ENCODE measurements around the gene ASXL3. TPM values are rescaled to one million over a fixed set of nuclear protein-coding genes. Genes with fewer than 3 reads are reported as not detected.

ASXL3 gene
- total RNA-seq, 4 donors from 2014 or later = 8.3 to 25.3 (median 20.3) TPM

- 0 to 33% methylated on average over 1 of the region's 1 CpG for WGBS, 2 donors
- Histone ChIP-seq H3K36me3 (no peaks in the 10 kb centered on the region), H3K9me3 (no peaks in the 10 kb centered on the region), H3K4me3 (replicated peaks in 1 of 3) (no peak overlapping the region), H3K4me1 (no peaks in the 10 kb centered on the region), H3K27me3 (no peaks in the 10 kb centered on the region), H3K27ac (no peak overlapping the region)
- TF ChIP-seq, protein P1, sequence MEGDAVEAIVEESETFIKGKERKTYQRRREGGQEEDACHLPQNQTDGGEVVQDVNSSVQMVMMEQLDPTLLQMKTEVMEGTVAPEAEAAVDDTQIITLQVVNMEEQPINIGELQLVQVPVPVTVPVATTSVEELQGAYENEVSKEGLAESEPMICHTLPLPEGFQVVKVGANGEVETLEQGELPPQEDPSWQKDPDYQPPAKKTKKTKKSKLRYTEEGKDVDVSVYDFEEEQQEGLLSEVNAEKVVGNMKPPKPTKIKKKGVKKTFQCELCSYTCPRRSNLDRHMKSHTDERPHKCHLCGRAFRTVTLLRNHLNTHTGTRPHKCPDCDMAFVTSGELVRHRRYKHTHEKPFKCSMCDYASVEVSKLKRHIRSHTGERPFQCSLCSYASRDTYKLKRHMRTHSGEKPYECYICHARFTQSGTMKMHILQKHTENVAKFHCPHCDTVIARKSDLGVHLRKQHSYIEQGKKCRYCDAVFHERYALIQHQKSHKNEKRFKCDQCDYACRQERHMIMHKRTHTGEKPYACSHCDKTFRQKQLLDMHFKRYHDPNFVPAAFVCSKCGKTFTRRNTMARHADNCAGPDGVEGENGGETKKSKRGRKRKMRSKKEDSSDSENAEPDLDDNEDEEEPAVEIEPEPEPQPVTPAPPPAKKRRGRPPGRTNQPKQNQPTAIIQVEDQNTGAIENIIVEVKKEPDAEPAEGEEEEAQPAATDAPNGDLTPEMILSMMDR (IDR thresholded peaks at IDR 0.05) = no peak
- TF ChIP-seq POLR2A (IDR thresholded peaks at IDR 0.05) = no peak
- intact Hi-C loops (cut with DNase I) = no loop called here
- no peak for DNase-seq
Observed at GRCh38 chr18:33706391-33706790, 128.4 kb downstream of the ASXL3 start.

DNA sequence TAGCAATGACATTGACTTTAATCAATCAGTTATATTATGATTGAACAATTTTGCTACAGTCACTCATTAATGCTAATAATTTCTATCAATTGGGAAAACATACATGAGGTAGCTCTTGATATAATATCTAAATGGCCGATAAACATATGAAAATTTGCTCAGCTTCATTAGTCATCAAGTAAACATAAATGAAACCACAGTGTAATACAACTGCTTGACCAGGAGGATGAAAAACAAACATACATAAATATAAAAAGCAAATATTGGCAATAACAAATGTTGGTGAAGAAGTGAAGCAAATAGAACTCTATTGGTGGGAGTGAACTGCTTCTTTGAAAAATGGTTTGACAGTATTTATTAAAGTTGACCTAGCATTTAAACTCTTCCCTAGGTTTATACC is 130.9 kb downstream of the ASXL3 start:
- 95 to 100% methylated on average over 1 of the region's 1 CpG for WGBS, 2 donors
- no peaks in the 10 kb centered on the region for H3K27me3 ChIP-seq
- H3K27ac ChIP-seq = no peak overlapping the region
- H3K4me3 ChIP-seq (replicated peaks in 1 of 3) = no peak overlapping the region
- no peaks in the 10 kb centered on the region for H3K36me3 ChIP-seq
- no peak for TF ChIP-seq POLR2A (IDR thresholded peaks at IDR 0.05)
- TF ChIP-seq, protein P1 (IDR thresholded peaks at IDR 0.05) = no peak
- intact Hi-C loops (cut with DNase I) = no loop called here
- no peak for DNase-seq
- H3K4me1 ChIP-seq = no peaks in the 10 kb centered on the region
- no peaks in the 10 kb centered on the region for H3K9me3 ChIP-seq

GRCh38 chr18:33710269-33710668 is 132.2 kb downstream of the ASXL3 start:
- Histone ChIP-seq H3K27ac (no peak overlapping the region), H3K4me3 (replicated peaks in 1 of 3) (no peak overlapping the region), H3K9me3 (no peaks in the 10 kb centered on the region), H3K27me3 (no peaks in the 10 kb centered on the region), H3K36me3 (no peaks in the 10 kb centered on the region), H3K4me1 (no peaks in the 10 kb centered on the region)
- TF ChIP-seq POLR2A (IDR thresholded peaks at IDR 0.05) = no peak
- TF ChIP-seq, protein P1 (IDR thresholded peaks at IDR 0.05) = no peak
- no peak for DNase-seq
- intact Hi-C loops (cut with DNase I) = no loop called here
- 83 to 94% methylated on average over 2 of the region's 2 CpGs for WGBS, 2 donors

GRCh38 chr18:33711514-33711913 is 133.5 kb downstream of the ASXL3 start:
- H3K27ac ChIP-seq = no peak overlapping the region
- H3K4me3 ChIP-seq (replicated peaks in 1 of 3) = no peak overlapping the region
- H3K4me1 ChIP-seq = no peaks in the 10 kb centered on the region
- intact Hi-C loops (cut with DNase I) = no loop called here
- H3K36me3 ChIP-seq = no peaks in the 10 kb centered on the region
- H3K9me3 ChIP-seq = no peaks in the 10 kb centered on the region
- TF ChIP-seq, protein P1 (IDR thresholded peaks at IDR 0.05) = no peak
- no peak for TF ChIP-seq POLR2A (IDR thresholded peaks at IDR 0.05)
- no peak for DNase-seq
- no peaks in the 10 kb centered on the region for H3K27me3 ChIP-seq
- 86 to 91% methylated on average over 2 of the region's 2 CpGs for WGBS, 2 donors

GRCh38 chr18:33712719-33713118 is 134.7 kb downstream of the ASXL3 start:
- TF ChIP-seq, protein P1 (IDR thresholded peaks at IDR 0.05) = no peak
- no peak for TF ChIP-seq POLR2A (IDR thresholded peaks at IDR 0.05)
- H3K9me3 ChIP-seq = no peaks in the 10 kb centered on the region
- WGBS, 2 donors = 79 to 89% methylated on average over 4 of the region's 4 CpGs

More at GRCh38 chr18:33712719-33713118, 134.7 kb downstream of the ASXL3 start:
- Histone ChIP-seq H3K27ac (no peak overlapping the region), H3K4me1 (no peaks in the 10 kb centered on the region), H3K4me3 (replicated peaks in 1 of 3) (no peak overlapping the region), H3K27me3 (no peaks in the 10 kb centered on the region), H3K36me3 (no peaks in the 10 kb centered on the region)
- intact Hi-C loops (cut with DNase I) = no loop called here
- no peak for DNase-seq

Measured in thyroid gland (tissue), 4 donors.